ENCODE results near the gene RIPK4. TPM values are rescaled to one million over a fixed set of nuclear protein-coding genes. Genes with fewer than 3 reads are reported as not detected.

The RIPK4 gene
- total RNA-seq, 4 donors from 2014 or later = 0.91 to 1.7 (median 1.1) TPM

DNA sequence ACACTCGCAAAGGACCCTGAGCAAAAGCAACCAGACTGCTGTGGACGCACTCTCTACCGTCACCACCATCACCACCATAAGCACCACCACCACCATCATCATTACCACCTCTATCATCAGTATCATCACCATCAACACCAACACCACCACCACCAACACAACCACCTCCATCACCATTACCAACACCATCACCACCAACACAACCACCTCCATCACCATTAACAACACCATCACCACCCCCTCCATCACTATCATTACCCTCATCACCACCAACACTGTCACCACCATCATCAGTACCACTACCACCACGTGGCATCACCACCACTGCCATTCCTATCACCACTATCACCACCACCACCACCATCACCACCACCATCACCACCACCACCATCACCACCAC lies 38.8 kb upstream of the RIPK4 start:
- WGBS = over 99% methylated on average over 4 of the region's 4 CpGs
- no peak overlapping the region for H3K27ac ChIP-seq (replicated peaks in 1 of 4)
- intact Hi-C loops (cut with DNase I) = no loop called here
- no peak for DNase-seq (ENCODE audit: extremely low spot score)
- H3K27me3 ChIP-seq = no peaks in the 10 kb centered on the region
- no peak for TF ChIP-seq POLR2A (IDR thresholded peaks at IDR 0.05; ENCODE audit: low read depth)
- TF ChIP-seq EP300 (IDR thresholded peaks at IDR 0.05) = no peak
- TF ChIP-seq CTCF (IDR thresholded peaks at IDR 0.05) = no peak
- H3K4me1 ChIP-seq = peaks cover 6 to 14% (median 13%) of the 10 kb centered on the region in 4 donors
- H3K4me3 ChIP-seq = no peak overlapping the region
- H3K9me3 ChIP-seq = no peaks in the 10 kb centered on the region
- H3K36me3 ChIP-seq = peaks cover 25 to 55% (median 40%) of the 10 kb centered on the region in 4 donors

GRCh38 chr21:41805038-41805437 lies 38.2 kb upstream of the RIPK4 start:
- DNase-seq (ENCODE audit: extremely low spot score) = no peak
- no peaks in the 10 kb centered on the region for H3K9me3 ChIP-seq
- WGBS = 88% methylated on average over 10 of the region's 10 CpGs
- intact Hi-C loops (cut with DNase I) = no loop called here
- H3K27ac ChIP-seq (replicated peaks in 1 of 4) = no peak overlapping the region
- H3K4me1 ChIP-seq = peaks cover 6 to 14% (median 13%) of the 10 kb centered on the region in 4 donors
- no peak for TF ChIP-seq EP300 (IDR thresholded peaks at IDR 0.05)
- no peak for TF ChIP-seq POLR2A (IDR thresholded peaks at IDR 0.05; ENCODE audit: low read depth)
- no peak overlapping the region for H3K4me3 ChIP-seq
- no peaks in the 10 kb centered on the region for H3K27me3 ChIP-seq
- H3K36me3 ChIP-seq = peaks cover 27 to 55% (median 40%) of the 10 kb centered on the region in 4 donors

GRCh38 chr21:41804381-41804780 lies 37.5 kb upstream of the RIPK4 start:
- Histone ChIP-seq H3K27me3 (no peaks in the 10 kb centered on the region), H3K4me1 (peaks cover 6 to 14% (median 13%) of the 10 kb centered on the region in 4 donors), H3K9me3 (no peaks in the 10 kb centered on the region), H3K4me3 (no peak overlapping the region), H3K36me3 (peaks cover 26 to 55% (median 40%) of the 10 kb centered on the region in 4 donors), H3K27ac (replicated peaks in 1 of 4) (no peak overlapping the region)
- no peak for DNase-seq (ENCODE audit: extremely low spot score)
- intact Hi-C loops (cut with DNase I) = no loop called here
- WGBS = 83% methylated on average over 4 of the region's 10 CpGs
- TF ChIP-seq POLR2AphosphoS5 (IDR thresholded peaks at IDR 0.05) (no peak), POLR2A (IDR thresholded peaks at IDR 0.05; ENCODE audit: low read depth) (no peak), CTCF (IDR thresholded peaks at IDR 0.05) (no peak), EP300 (IDR thresholded peaks at IDR 0.05) (no peak)

- DNase-seq (ENCODE audit: extremely low spot score) = no peak
- intact Hi-C loops (cut with DNase I) = no loop called here
- whole genome bisulfite sequencing = 88% methylated on average over 13 of the region's 13 CpGs
- Histone ChIP-seq H3K27me3 (no peaks in the 10 kb centered on the region), H3K27ac (replicated peaks in 1 of 4) (no peak overlapping the region), H3K4me1 (peaks cover 6 to 14% (median 13%) of the 10 kb centered on the region in 4 donors), H3K4me3 (no peak overlapping the region), H3K36me3 (peaks cover 29 to 60% (median 44%) of the 10 kb centered on the region in 4 donors), H3K9me3 (no peaks in the 10 kb centered on the region)
- TF ChIP-seq CTCF (IDR thresholded peaks at IDR 0.05) (no peak), EP300 (IDR thresholded peaks at IDR 0.05) (no peak), POLR2AphosphoS5 (IDR thresholded peaks at IDR 0.05) (no peak), POLR2A (IDR thresholded peaks at IDR 0.05; ENCODE audit: low read depth) (no peak)
Observed at GRCh38 chr21:41803316-41803715, 36.5 kb upstream of the RIPK4 start.

DNA sequence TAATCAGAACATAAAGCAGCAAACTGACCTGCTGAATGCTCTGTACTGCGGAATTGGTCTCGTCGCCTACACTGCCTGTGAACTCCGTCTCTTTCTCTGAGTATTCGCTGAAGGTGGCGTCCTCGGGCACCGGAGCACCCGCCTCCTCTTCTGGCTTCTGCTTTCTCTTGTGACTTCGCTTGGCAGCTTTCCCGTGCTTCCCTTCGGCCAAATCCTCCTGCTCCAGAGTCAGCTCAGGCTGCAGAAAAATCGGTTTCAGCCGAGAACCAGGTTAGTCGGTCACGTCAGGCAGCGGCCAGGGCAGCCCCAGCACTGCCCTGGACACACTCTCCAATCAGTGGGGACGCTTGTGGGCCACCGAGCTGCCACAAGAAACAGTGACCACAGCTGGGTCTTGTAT lies 35.8 kb upstream of the RIPK4 start:
- H3K9me3 ChIP-seq = no peaks in the 10 kb centered on the region
- H3K27ac ChIP-seq (replicated peaks in 1 of 4) = no peak overlapping the region
- no peaks in the 10 kb centered on the region for H3K27me3 ChIP-seq
- peak overlapping the region in 2 of 4 donors; percentile 16 to 22 for H3K4me3 ChIP-seq
- TF ChIP-seq POLR2AphosphoS5 (IDR thresholded peaks at IDR 0.05) = peak in 1 of 2 donors; percentile 34
- TF ChIP-seq EP300 (IDR thresholded peaks at IDR 0.05) = no peak
- 77% methylated on average over 19 of the region's 19 CpGs for WGBS
- no peak for DNase-seq (ENCODE audit: extremely low spot score)
- peaks cover 6 to 14% (median 13%) of the 10 kb centered on the region in 4 donors for H3K4me1 ChIP-seq
- H3K36me3 ChIP-seq = peaks cover 33 to 60% (median 44%) of the 10 kb centered on the region in 4 donors
- intact Hi-C loops (cut with DNase I) = no loop called here

GRCh38 chr21:41802198-41802584 lies 35.3 kb upstream of the RIPK4 start:
- peaks cover 6 to 14% (median 13%) of the 10 kb centered on the region in 4 donors for H3K4me1 ChIP-seq
- H3K27ac ChIP-seq (replicated peaks in 1 of 4) = no peak overlapping the region
- 84% methylated on average over 5 of the region's 5 CpGs for WGBS
- peaks cover 33 to 60% (median 45%) of the 10 kb centered on the region in 4 donors for H3K36me3 ChIP-seq
- no peaks in the 10 kb centered on the region for H3K27me3 ChIP-seq
- intact Hi-C loops (cut with DNase I) = no loop called here
- TF ChIP-seq EP300 (IDR thresholded peaks at IDR 0.05) (no peak), POLR2A (IDR thresholded peaks at IDR 0.05; ENCODE audit: low read depth) (no peak), POLR2AphosphoS5 (IDR thresholded peaks at IDR 0.05) (no peak), CTCF (IDR thresholded peaks at IDR 0.05) (no peak)
- H3K4me3 ChIP-seq = peak overlapping the region in 1 of 4 donors; percentile 22
- DNase-seq (ENCODE audit: extremely low spot score) = no peak
- no peaks in the 10 kb centered on the region for H3K9me3 ChIP-seq

Data from esophagus muscularis mucosa (tissue), 4 donors.